ENCODE data around the gene MED12L.
"Not testable (repeated sequence)": the region's sequence is repeated elsewhere in the genome, so short reads cannot be mapped to it uniquely, and the experiment has no call there.

The MED12L gene

DNA sequence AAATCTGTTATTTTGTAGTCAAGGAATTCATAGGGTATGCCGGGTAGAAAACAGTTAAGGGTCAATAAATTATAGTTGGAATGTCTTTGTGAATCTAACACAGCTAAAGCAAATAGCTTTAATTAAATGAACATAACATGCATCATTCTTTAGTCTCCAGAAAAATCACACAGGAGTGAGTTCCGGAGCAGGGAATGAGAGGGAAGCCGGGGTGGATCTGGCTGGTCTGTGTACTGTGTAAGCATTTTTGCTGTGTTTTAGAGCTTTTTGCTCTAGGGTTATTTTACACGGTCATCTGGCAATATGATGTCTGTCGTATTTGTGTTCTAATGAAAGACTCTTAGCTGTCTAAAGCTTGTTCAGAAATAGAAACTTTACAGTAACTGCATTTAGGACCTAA, 57.5 kb downstream of the MED12L start:
- DNase-seq (ENCODE audit: low read depth in 2 of 2) = no peak

DNA sequence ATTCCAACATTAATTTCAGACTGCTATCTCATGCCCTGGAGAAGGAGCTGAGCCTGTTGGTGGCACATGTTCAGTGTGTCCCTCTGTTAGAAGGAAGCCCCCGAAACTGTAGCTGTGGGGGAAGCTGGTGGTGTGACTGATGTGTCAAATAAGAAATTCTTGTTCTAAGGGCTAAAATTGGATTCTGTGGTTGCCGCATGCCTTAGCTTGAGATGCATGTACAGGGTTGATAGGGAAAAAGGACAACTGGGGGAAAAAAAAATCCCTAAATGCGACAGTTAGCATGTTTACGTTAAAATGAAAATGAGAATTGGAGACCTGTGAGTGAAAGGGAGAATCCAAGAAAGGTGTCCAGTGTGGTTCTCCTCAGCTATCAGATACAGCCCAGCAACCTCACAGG, 58.6 kb downstream of the MED12L start:
- DNase-seq (ENCODE audit: low read depth in 2 of 2) = no peak

DNA sequence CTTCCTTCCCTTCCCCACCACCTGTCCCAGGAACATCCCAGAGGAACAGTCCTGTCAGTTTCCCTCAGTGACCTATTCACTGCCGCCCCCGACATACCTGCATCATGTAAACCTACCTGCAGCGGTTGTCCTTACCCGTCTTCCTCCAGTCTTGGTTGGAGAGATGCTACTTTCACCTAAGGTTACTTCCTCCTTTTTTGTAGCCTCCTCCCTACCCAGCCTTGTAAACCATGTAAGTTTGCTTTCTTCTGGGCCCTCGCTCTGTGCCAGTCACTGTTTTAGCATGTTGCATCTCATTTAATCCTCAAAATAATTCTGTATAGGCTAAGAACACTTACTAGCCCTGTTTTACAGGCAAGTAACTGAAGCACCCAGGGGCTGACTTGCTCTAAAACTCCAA, 59.3 kb downstream of the MED12L start:
- no peak for DNase-seq (ENCODE audit: low read depth in 2 of 2)

DNA sequence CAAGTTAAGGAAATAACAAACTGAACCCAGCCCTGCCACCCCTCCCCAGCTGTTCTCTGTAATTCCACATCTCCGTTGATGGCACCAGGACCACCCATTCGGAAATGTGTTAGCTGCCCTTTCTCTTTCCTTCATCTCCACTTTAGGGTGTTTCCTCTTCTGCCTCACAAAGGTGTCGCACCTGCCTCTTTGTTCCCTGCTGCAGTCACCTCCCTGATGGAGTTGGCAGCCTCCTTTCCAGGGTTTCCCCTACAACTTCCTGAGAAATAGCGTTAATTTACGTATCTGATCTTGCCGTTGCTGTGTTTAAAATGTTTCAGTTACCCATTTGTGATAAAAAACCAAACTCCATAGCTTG, 60.2 kb downstream of the MED12L start:
- no peak for DNase-seq (ENCODE audit: low read depth in 2 of 2)

DNA sequence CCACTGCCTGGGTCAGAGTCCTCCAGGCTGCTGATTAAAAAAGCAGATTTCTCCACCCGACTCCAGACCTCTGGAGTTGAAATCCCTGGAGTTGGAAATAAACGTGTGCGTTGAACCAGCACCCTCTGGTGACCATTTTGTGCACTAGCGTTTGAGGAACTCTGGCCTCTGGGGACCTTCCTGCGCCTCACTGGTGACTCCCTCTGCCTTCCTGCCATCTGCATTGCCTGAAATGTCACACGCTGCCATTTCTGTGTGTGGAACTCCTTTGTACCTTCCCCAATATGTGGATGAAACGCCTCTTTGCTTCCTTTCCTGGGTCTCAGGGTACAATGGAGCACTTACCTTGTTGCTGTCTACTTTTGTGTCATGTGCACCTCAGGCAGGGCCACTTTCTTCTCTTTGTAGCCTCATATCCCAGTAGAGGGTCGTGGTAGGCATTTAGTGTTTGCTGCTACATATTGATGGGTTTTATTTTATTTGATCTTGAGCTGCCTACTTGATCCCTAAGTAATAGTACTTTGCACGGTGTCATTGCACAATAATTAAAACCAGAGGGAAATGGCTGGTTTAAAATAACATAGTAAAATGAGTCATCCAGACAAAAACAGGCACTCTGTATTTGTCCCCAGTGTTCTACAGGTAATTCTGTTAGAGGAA, 60.7 kb downstream of the MED12L start:
- DNase-seq (ENCODE audit: low read depth in 2 of 2) = peak in 1 of 2 donors; percentile 21

DNA sequence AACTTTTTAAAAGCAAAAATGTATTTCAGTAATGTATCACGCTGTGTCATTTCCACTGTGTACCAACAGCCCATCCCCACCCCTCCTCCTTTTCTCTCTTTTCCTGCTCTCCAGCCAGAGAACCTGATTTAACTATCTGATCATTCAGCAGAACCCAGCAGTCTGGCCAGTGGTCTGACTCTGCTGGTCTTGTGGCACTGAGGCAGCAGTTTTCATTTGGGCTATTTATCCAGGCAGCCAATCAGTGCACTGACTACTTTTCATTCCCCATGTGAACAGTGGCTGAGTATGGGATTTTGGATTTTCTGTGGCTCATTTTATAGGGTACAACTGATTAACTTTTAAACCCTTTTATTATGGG, 61.2 kb downstream of the MED12L start:
- no peak for DNase-seq (ENCODE audit: low read depth in 2 of 2)

DNA sequence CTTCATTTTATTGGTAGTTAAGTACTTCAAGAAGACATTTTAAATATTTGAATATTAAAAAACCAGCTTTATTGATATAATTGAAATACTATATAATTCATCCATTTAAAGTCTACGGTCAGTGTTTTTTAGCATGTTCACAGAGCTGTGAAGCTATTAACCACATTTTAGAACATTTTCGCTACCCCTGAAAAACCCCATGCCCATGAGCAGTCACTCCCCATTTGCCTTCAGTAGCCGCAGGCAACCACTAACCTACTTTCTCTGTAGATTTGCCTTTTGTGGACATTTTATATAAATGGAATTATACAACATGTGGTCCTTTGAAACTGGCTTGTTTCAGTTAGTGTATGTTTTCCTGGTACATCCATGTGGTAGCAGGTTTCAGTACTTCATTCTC, 61.8 kb downstream of the MED12L start:
- DNase-seq (ENCODE audit: low read depth in 2 of 2) = no peak

DNA sequence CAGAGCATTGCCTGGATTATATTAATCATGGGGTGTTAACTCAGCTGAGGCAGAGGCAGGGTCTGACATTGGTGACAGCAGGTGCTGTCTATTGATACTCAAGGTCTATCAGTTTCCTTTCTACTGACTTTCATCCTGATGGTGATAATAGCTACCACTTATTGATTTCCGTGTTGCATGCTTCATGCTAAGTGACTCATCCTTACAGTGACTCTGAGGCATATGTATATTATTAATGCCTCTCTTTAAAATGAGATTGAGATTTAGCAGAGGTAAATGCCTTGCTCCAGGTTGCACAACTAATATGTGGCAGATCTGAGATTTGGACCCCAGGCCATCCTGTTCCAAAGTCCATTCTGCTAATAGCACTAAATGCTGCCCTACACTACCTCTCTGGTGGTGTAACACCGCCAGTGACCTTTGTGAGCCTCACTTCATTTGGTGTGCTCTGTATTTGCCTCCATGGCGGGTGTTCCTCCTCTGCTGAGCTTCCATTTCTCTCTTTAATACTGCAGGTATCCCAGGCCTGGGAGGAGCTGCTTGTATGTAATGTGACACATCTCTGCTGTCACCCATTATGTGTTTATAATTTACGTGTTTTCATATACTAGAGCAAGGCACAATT, 67.1 kb downstream of the MED12L start:
- no peak for DNase-seq (ENCODE audit: low read depth in 2 of 2)

DNA sequence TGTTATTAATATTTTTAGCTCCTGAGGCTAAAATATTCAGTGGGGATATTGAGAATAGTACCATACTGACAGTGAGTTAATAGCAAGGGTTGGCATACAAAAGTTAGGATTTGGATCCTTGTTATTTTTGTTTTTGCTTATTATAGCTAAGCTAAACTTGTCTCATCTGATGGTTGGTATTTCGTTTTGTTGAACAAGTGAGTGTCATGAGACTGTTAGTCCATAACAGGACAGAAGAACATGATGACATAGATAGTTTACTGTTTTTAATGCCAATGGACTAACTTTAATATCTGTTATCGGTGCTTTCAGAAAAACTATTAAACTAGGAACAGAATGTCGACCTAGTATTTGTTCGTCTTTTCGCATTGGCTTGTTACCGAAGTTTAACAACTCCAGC, 69.1 kb downstream of the MED12L start:
- no peak for DNase-seq (ENCODE audit: low read depth in 2 of 2)

DNA sequence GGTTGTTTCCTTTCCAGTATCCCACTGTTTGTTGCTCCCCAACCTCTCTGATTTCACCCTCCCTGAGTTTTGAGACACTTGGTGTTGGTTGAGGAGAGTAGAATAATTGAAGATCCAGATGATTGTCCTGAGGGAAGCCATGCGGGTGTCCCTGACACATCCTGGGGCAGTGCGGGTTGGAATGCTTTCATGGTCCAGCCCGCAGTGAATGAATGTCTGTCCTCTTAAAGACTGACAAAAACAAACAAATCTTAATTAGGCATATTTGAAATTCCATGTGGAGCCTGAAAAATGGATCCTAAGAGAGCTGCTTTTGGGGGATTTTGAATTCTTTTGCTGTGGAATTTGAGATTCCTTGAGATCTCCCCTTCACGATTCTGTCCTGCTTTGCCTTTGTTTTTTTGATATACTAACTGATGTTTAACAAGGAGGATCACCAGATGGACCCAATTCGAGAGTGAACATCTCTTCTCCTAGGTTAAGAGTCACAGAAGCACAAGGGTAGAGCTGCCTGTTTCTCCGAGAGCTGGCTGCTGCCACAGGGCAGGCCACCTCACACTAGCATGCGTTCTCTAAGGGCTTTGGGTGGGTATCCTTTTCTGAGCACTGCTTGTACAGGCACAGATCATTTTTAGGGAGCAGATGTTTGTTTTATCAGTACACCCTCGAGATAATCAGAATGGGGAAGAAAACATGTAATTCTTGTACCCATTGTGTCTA, 70.1 kb downstream of the MED12L start:
- no peak for DNase-seq (ENCODE audit: low read depth in 2 of 2)

DNA sequence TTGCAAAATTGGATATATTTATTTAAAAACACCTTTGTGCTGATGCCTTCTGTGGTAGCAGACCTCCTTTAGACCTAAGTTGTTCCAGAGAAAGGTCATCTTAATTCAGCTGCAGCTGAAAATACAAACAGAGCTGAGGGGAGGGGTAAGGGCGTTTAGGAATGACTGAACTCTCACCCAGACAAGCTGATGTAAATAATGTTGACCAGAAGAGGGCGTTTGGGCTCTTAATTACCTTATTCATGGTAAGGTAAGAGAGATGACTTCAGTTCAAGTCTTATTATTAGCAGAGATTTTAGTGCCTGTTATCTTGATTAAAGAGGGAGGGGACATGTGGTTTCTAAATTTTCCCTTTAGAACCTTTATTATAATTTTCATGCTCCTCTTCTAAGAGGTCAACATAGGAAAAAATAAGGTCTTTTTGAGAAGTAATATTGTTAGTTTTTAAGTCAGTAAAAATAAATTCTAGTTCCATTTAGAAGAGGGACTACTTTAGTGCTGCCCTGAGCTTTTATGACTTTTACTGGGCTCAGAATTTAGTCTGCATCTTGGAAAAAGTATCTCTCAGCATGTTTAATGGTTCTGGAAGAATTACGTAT, 71.3 kb downstream of the MED12L start:
- DNase-seq (ENCODE audit: low read depth in 2 of 2) = no peak

DNA sequence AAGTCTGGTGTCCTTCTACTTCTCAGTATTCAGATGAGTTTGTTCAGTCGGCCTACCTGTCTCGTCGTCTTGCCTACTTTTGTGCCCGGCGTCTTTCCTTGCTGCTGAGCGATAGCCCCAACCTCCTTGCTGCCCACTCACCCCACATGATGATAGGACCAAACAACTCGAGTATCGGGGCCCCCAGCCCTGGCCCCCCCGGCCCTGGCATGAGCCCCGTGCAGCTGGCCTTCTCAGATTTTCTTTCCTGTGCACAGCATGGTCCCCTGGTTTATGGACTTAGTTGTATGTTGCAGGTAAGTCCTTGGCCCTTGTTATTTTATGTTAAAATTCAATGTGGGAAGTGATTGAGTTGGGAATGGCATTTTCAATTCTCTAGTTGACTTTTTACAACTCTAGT, 74.3 kb downstream of the MED12L start:
- no peak for DNase-seq (ENCODE audit: low read depth in 2 of 2)

DNA sequence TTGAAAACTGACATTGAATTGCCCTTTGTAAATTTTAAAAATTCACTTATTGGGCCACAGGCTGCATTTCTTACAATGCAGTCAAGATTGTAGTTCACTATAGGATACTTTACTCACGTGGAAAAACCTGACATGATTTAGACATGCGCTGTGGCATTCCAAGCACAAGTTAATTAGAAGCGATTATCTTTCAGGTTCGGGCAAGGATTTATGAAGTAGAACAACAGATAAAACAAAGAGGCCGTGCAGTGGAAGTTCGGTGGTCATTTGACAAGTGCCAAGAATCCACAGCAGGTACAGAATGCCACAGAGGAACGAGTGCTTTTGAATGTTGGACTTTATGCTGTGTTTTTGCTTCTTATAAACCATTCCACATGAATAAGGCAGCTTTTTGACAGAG, 79.8 kb downstream of the MED12L start:
- no peak for DNase-seq (ENCODE audit: low read depth in 2 of 2)

DNA sequence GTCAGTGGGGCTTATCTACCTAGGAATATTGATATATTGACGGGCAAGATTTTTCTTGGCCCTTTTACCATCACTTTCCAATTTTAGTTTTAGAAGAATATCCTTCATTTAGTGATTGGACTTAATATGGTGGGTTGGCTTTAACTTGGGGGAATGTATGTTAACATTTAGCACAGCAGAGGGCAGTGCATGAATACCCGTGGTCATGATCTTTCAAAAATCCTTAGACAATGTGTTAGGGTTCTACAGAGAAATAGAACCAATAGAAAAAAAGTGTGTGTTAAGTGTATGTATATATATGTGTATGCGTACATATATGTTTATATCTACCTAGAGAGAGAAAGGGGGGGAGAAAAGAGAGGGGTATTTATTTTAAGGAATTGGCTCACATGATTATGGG, 80.7 kb downstream of the MED12L start:
- DNase-seq (ENCODE audit: low read depth in 2 of 2) = no peak

DNA sequence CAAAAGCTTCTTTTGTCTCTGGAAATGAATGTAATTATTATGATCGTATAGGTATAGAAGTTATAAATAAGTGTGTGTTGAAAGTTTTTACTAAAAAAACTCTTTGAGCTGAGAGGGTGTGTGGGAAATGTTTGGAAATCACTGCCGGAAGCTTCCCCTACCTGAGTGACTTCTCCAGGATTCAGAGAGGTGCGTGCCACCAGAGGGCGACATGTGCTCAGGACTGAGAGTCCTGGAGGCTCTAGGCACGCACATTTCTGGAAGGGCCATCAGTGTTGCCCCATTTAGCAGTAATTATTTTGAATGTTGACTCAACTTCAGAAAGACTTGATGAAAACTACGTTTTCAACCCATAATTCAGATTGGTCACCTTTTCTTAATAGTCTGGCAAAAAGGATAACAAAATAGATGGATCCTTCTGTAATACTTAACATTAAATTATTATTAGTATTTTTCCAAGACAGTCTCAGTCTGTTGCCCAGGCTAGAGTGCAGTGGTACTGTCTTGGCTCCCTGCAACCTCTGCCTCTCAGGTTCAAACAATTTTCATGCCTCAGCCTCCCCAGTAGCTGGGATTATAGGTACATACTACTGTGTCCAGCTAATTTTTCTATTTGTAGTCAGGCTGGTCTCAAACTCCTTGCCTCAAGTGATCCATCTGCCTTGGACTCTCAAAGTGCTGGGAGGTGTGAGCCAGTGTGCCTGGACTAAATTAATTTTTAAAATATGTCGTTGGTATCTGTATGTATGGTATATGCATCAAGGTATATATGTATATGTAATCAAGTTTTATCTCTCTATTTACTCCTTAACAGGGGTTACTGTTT, 83.0 kb downstream of the MED12L start:
- DNase-seq (ENCODE audit: low read depth in 2 of 2) = peak; percentile 61 to 76

DNA sequence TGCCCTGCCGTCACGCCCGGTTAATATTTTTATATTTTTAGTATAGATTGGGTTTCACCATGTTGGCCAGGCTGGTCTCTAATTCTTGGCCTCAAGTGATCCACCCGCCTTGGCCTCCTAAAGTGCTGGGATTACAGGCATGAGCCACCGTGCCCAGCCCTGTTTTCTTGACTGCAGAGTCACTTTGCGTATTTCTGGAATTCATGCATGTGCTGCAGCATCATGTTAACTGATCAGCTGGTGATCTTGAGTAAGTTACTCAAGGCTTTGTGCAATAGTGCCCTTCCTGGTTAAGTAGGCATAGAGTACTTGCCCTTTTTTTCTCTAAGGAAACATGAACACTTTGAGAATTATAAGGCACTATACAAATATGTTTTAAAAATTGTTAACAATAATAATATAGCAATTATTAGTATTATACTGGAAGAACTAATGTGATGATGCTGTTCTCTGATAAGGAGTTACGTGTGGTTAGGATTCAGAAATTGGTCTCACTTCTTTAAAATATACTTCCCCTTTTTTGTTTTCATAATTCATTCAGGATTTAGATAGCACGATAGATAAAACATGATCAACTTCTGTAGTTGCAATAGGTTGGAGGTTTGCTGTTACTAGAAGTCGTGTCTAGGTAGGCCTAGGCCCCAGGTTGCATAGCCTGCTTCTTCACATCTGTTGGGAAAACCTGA, 83.9 kb downstream of the MED12L start:
- DNase-seq (ENCODE audit: low read depth in 2 of 2) = no peak

DNA sequence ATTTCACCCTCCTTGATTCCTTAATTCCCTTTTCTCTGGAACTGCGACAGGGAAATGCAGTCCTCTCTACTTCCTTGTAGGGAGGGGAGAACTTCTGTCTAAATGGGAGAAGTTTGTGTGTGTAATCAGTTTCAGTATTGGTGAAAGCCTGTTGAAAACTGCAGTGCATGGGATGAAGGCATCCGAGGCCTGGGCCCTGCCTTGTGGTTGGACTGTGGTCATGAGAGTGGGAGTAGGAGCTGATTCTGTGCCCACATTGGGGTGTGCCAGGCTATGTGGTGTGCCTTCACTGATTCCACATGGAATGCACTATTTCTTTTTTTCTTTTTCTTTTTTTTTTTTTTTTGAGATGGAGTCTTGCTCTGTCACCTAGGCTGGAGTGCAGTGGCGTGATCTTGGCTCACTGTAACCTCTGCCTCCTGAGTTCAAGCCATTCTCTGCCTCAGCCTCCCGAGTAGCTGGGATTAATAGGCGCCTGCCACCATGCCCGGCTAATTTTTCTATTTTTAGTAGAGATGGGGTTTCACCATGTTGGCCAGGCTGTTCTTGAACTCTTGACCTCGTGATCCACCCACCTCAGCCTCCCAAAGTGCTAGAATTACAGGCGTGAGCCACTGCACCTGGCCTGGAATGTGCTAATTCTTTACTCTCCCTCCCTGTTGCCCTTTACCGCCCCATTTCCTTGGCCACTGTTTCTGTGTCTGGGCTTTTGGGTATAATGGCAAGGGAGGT, 84.7 kb downstream of the MED12L start:
- DNase-seq (ENCODE audit: low read depth in 2 of 2) = not testable (repeated sequence)

DNA sequence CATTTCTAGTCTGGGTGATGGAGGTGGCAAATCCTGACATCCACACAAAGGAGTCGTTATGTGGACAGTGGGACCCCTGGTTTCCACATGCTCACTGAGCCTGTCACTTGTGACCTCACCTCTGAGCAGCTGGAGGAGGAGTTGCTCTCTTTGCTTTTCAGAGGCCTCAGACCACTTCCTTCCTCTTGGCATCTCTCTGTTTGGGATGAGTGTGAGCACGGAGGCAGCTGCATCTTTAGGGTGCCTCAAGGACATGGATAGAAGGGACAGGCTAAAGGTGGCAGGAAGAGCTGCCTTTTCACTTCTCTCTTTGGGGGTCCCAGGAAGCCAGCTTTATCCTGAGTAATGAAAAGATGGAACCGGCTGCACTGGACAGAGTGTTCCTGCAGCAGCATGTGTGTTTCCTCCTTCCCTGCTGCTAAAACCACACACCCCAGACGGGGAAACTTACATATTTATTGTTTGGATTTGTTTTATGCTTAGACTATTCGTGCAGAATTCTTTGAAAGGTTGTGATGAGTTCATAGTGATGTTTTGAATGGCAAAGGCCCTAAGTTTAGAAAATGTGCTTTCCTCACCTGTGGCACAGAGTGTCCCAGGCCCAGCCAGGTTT, 85.8 kb downstream of the MED12L start:
- no peak for DNase-seq (ENCODE audit: low read depth in 2 of 2)

DNA sequence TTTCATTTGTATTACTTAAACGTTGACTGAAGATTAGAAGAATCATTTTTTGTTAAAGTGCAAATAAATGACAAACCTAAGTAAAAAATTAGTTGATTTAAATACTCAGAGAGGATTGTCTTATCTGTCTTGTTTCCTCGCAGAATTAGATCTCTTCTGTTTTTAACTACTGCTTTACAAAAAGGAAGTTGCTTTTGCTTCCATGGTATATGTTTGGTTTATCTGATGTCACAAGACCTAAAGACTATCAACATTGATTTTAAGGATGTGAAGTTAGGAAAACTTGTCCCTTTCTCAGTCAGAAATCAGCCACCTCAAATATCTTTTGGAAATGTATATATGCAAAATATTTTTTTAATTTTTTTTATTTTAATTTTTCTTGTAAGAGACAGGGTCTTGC, 88.9 kb downstream of the MED12L start:
- no peak for DNase-seq (ENCODE audit: low read depth in 2 of 2)

DNA sequence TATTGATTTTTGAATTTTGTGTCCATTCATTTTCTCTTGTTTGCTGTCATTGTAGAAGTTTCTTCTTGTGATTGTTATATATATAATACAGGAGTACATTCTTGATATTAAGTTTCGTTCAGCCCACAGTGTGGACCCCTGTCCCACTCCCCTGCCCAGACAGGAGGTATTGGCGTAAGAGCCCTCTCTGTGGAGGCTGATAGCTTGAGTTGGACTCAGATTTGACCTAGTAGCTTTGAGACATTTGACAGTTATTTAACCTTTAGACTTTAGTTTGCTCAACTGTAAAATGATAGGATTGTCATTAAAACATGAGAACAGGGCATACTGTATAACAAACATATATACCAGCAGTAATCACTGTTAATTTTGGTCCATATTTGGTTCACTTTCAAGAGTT, 90.5 kb downstream of the MED12L start:
- no peak for DNase-seq (ENCODE audit: low read depth in 2 of 2)
